ENCODE data around the gene CNOT1. TPM values are rescaled to one million over a fixed set of nuclear protein-coding genes. Genes with fewer than 3 reads are reported as not detected.

The CNOT1 gene
- total and polyA plus RNA-seq, 8 donors, result 137 to 209 (median 180) TPM

DNA sequence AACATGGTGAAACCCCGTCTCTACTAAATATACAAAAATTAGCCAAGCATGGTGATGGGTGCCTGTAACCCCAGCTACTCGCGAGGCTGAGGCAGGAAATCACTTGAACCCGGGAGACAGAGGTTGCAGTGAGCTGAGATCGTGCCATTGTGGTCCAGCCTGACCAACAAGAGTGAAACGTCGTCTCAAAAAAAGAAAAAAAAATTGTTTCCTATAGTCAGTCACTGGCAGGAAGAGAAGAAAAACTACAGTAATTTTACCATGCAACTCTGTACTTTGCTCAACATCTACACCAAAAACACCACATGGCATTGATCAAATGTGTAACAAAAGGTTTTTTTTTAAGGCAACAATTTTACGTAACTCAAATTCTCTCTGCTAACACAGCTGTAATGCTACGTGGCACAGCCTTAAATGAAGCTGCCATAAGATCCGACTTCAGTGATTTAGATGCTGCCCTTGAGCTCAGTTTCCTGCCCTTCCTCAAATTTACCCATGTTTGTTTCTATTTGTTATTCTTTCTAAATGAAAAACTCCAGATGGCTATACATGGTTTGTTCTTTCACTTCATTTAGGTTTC lies 40.2 kb downstream of the CNOT1 start:
- Histone ChIP-seq H3K4me3 (no peak overlapping the region), H3K36me3 (peaks cover 0 to 97% of the 10 kb centered on the region in 2 donors), H3K9me3 (no peaks in the 10 kb centered on the region), H3K27ac (no peak overlapping the region), H3K27me3 (no peaks in the 10 kb centered on the region), H3K4me1 (no peaks in the 10 kb centered on the region)
- intact Hi-C loops (cut with DNase I), result no loop called here
- ATAC-seq, result no peak
- TF ChIP-seq, protein P1, sequence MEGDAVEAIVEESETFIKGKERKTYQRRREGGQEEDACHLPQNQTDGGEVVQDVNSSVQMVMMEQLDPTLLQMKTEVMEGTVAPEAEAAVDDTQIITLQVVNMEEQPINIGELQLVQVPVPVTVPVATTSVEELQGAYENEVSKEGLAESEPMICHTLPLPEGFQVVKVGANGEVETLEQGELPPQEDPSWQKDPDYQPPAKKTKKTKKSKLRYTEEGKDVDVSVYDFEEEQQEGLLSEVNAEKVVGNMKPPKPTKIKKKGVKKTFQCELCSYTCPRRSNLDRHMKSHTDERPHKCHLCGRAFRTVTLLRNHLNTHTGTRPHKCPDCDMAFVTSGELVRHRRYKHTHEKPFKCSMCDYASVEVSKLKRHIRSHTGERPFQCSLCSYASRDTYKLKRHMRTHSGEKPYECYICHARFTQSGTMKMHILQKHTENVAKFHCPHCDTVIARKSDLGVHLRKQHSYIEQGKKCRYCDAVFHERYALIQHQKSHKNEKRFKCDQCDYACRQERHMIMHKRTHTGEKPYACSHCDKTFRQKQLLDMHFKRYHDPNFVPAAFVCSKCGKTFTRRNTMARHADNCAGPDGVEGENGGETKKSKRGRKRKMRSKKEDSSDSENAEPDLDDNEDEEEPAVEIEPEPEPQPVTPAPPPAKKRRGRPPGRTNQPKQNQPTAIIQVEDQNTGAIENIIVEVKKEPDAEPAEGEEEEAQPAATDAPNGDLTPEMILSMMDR (IDR thresholded peaks at IDR 0.05), result no peak
- no peak for DNase-seq

DNA sequence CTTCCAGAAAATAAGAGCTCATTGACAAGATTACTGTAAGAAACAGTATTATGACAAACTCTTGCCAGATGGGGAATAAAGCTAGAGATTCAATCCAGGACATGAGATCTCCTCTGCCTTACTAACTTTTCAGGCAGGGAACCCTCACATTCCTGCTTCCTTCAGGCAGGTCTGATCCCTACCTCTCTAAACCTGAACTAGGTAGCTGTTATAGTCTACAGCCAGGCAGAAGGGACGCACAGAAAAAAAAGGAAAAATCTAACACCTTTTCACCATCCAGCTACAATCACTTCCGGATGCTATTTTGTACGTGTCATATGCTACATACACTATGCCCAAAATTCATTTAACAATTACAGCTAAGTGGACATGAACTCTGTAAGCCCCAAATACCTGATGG lies 41.2 kb downstream of the CNOT1 start:
- H3K36me3 ChIP-seq, result peaks cover 0 to 96% of the 10 kb centered on the region in 2 donors
- TF ChIP-seq, protein P1 (IDR thresholded peaks at IDR 0.05), result no peak

DNA sequence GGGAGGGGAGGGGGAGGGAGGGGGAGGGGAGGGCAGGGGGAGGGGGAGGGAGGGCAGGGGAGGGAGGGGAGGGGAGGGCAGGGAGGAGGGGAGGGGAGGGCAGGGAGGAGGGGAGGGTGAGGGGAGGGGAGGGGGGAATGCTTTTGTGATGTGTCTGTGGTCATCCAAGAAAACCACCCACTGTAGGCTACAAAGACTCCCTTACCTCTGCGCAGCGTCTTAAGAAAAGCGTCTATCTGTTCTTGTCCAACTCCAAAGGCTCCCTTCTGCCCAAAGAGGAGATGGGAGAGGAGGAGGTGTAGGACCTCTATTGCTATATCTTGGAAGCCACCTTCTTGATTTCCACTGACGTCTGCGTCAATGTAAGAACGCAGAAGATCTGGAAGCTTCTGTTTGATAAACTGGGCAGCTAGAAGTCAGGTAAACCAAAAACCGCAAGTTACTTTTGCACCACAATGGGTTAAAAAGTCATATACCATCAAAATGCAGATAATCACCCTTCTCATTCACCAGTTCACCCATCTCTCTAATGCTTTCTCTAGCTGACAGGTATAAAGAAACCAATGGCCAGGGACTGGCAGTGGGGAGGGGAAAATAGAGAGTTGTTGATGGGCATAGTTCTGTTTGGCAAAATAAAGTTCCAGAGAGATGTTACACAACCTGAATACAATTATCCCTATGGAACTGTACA lies 43.1 kb downstream of the CNOT1 start:
- Histone ChIP-seq H3K4me1 (no peaks in the 10 kb centered on the region), H3K36me3 (peaks cover 0 to 96% of the 10 kb centered on the region in 2 donors), H3K4me3 (no peak overlapping the region), H3K27me3 (no peaks in the 10 kb centered on the region), H3K27ac (no peak overlapping the region), H3K9me3 (no peaks in the 10 kb centered on the region)
- no peak for ATAC-seq
- intact Hi-C loops (cut with DNase I), result no loop called here
- TF ChIP-seq, protein P1 (IDR thresholded peaks at IDR 0.05), result no peak
- DNase-seq, result no peak

More for the DNA sequence above, 41.2 kb downstream of the CNOT1 start:
- no peaks in the 10 kb centered on the region for H3K9me3 ChIP-seq
- intact Hi-C loops (cut with DNase I), result no loop called here
- no peak for DNase-seq
- H3K27ac ChIP-seq, result no peak overlapping the region
- no peak for ATAC-seq
- H3K4me1 ChIP-seq, result no peaks in the 10 kb centered on the region
- no peak overlapping the region for H3K4me3 ChIP-seq
- no peaks in the 10 kb centered on the region for H3K27me3 ChIP-seq

DNA sequence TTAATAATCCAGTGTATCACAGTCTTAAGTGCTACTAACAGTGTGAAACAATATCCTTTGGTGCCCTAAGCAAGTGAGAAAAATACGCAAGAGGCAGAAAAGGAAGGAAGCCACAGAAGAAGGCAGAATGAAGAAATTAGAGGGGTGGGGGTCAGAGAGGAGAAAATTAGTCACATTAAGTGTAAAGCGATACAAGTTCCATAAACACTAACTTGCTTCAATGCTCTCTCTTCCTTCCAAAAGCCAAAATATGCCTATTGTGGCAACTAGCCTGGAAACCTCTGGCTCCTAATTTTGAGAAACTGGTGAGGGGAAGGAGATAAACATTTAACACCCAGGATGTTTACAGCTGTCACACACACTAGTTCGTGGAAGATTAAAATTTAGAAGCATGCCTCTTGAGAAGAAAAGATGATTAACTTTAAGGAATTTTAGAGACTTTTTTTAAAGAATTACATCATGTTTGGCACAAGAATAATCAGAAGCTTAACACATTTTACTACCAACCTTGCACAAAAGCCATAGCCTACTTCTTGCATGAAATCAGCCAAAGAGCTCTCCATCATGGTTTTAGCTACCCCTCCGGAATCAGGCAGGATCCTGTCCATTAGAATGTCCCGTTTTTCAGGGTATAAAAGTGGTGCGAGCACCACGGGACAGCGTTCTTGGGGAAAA lies 44.7 kb downstream of the CNOT1 start:
- Histone ChIP-seq H3K4me3 (no peak overlapping the region), H3K9me3 (no peaks in the 10 kb centered on the region), H3K36me3 (peaks cover 0 to 96% of the 10 kb centered on the region in 2 donors), H3K4me1 (no peaks in the 10 kb centered on the region), H3K27me3 (no peaks in the 10 kb centered on the region), H3K27ac (peak overlapping the region in 1 of 2 donors; percentile 38)
- no peak for ATAC-seq
- no peak for DNase-seq
- intact Hi-C loops (cut with DNase I), result no loop called here
- TF ChIP-seq, protein P1 (IDR thresholded peaks at IDR 0.05), result no peak

Measured in left lung (tissue), 10 donors.